MM.1S (cell line): ENCODE data around the gene GRIK4.

ENCODE experiments used
- CTCF ChIP-seq: fragments of 300-600 bp; sonication (generic); IDR thresholded peaks from 2 replicates; pipeline ENCODE4 v1.5.1; 2016; ENCODE audit warnings: antibody characterized with exemption, low read length, mixed read lengths
- EZH2phosphoT487 ChIP-seq: fragments of 300-600 bp; sonication (generic); IDR thresholded peaks from 2 replicates; pipeline ENCODE4 v1.6.1; 2018; ENCODE audit warnings: antibody characterized with exemption, low read length

DNA sequence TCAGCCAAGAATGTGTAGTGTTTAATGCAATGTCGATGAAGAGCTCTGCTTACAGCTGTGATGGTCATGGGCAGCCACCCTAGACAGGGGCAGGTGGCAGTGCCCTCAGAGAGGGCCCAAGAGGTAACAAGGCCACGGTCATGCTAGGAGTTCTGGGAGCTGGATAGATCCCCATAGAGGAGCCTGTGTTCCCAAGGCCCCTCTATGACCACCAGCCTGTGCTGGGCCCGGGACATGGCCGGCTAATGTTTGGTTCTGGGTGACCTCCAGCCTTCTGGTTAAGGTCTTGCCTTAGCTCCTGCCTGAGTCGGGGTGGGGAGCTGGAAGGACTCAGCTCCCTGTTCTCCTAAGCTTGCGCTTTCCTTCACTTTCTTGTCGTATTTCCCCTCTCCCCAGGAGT lies 65.1 kb downstream of the GRIK4 start:
- TF ChIP-seq CTCF (no peak), EZH2phosphoT487 (no peak)
